Neural cell (in vitro differentiated cells): ENCODE data around the gene PLBD1.

Experiments used
- POLR2AphosphoS5 ChIP-seq: IDR thresholded peaks from 2 replicates; pipeline ENCODE4 v1.6.1; 2012
- RAD21 ChIP-seq: fragments of 450-650 bp; conservative IDR thresholded peaks from 2 replicates; pipeline ENCODE4 v1.6.1; 2014; ENCODE audit warnings: antibody characterized with exemption, mild to moderate bottlenecking, moderate library complexity
- SMC3 ChIP-seq: fragments of 450-650 bp; conservative IDR thresholded peaks from 2 replicates; pipeline ENCODE4 v1.6.1; 2014; ENCODE audit warnings: antibody characterized with exemption, mild to moderate bottlenecking, moderate library complexity; ENCODE audit not compliant: poor library complexity
- TF ChIP-seq, protein P1 (sequence below): fragments of 450-650 bp; IDR thresholded peaks from 2 replicates; pipeline ENCODE4 v1.5.1; 2014; ENCODE audit warnings: antibody characterized with exemption, mild to moderate bottlenecking, moderate library complexity; ENCODE audit not compliant: poor library complexity, severe bottlenecking

DNA sequence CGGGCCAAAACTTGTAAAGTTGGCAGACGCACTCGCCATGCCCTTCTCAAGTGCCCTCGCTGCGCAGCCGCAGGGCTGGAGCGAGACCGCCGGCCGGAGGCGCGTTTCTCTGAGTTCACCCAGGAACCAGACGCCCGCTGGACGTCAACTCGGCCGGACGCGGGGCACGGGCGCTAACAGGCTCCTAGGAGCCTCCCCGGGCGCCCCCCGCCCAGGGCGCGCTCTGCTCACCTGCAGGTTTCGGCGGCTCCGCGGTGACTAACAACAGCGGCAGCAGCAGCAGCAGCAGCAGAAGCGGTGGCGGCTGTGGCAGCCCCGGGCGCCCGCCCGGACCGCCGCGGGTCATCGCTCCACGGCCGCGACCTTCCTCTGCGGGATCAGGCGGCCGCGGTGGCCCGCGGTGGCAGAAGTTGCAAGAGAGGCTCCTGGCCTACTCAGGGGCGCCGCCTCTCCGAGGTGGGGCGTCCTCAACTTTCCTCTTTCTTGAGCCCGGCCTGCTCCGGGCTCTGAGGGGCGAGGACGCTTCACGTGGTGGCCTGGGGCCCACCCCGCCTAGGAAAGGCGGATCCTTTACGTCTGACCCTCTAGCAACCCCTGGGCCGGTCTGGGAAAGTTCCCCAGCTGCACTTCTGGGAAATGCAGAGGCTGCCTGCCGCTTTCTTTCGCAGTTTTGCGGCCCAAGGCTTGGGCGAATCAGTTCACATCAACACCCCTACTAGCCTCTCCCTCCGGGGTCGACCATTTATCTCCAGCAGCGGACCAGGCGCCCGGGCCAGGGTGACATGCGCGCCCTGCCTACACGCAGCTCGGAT is at the start of gene PLBD1:
- TF ChIP-seq, protein P1, sequence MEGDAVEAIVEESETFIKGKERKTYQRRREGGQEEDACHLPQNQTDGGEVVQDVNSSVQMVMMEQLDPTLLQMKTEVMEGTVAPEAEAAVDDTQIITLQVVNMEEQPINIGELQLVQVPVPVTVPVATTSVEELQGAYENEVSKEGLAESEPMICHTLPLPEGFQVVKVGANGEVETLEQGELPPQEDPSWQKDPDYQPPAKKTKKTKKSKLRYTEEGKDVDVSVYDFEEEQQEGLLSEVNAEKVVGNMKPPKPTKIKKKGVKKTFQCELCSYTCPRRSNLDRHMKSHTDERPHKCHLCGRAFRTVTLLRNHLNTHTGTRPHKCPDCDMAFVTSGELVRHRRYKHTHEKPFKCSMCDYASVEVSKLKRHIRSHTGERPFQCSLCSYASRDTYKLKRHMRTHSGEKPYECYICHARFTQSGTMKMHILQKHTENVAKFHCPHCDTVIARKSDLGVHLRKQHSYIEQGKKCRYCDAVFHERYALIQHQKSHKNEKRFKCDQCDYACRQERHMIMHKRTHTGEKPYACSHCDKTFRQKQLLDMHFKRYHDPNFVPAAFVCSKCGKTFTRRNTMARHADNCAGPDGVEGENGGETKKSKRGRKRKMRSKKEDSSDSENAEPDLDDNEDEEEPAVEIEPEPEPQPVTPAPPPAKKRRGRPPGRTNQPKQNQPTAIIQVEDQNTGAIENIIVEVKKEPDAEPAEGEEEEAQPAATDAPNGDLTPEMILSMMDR, result no peak
- TF ChIP-seq SMC3, result no peak
- TF ChIP-seq RAD21, result no peak
- TF ChIP-seq POLR2AphosphoS5, result no peak
